Measurements from ENCODE around the gene C2orf42. TPM values are rescaled to one million over a fixed set of nuclear protein-coding genes. Genes with fewer than 3 reads are reported as not detected.
"Not testable (repeated sequence)": the region's sequence is repeated elsewhere in the genome, so short reads cannot be mapped to it uniquely, and the experiment has no call there.

Gene C2orf42
- polyA plus RNA-seq, 1 donor = 11.3 TPM

- DNase-seq = peak; percentile 63 to 90
These were observed 86.3 kb downstream of the C2orf42 start for GRCh38 chr2:70104231-70105111.

GRCh38 chr2:70103531-70104061, 87.2 kb downstream of the C2orf42 start:
- no peak for DNase-seq
- Histone ChIP-seq H3K27ac (ENCODE audit: low read length) (peak overlapping the region; percentile 68), H3K36me3 (ENCODE audit: control insufficient read depth, insufficient read depth, low read length) (no peaks in the 10 kb centered on the region), H3K4me1 (ENCODE audit: control insufficient read depth, insufficient read depth, low read length) (peaks cover 15% of the 10 kb centered on the region), H3K27me3 (ENCODE audit: control insufficient read depth, insufficient read depth, low read length) (no peaks in the 10 kb centered on the region), H3K4me3 (ENCODE audit: low read length) (no peak overlapping the region), H3K9me3 (ENCODE audit: control insufficient read depth, low read depth, low read length) (no peaks in the 10 kb centered on the region)
- no CpG with 5 or more reads among the region's 5 CpGs for WGBS (ENCODE audit: insufficient coverage, low lambda C conversion rate)

More at GRCh38 chr2:70104231-70105111, 86.3 kb downstream of the C2orf42 start:
- no peaks in the 10 kb centered on the region for H3K36me3 ChIP-seq (ENCODE audit: control insufficient read depth, insufficient read depth, low read length)
- H3K27me3 ChIP-seq (ENCODE audit: control insufficient read depth, insufficient read depth, low read length) = no peaks in the 10 kb centered on the region
- H3K4me3 ChIP-seq (ENCODE audit: low read length) = no peak overlapping the region
- peak overlapping the region; percentile 68 for H3K27ac ChIP-seq (ENCODE audit: low read length)
- 31% methylated on average over 3 of the region's 11 CpGs for WGBS (ENCODE audit: insufficient coverage, low lambda C conversion rate)
- peaks cover 22% of the 10 kb centered on the region for H3K4me1 ChIP-seq (ENCODE audit: control insufficient read depth, insufficient read depth, low read length)
- no peaks in the 10 kb centered on the region for H3K9me3 ChIP-seq (ENCODE audit: control insufficient read depth, low read depth, low read length)

- not testable (repeated sequence) for DNase-seq; H3K27ac ChIP-seq (ENCODE audit: low read length); H3K36me3 ChIP-seq (ENCODE audit: control insufficient read depth, insufficient read depth, low read length); H3K4me3 ChIP-seq (ENCODE audit: low read length); H3K9me3 ChIP-seq (ENCODE audit: control insufficient read depth, low read depth, low read length); H3K4me1 ChIP-seq (ENCODE audit: control insufficient read depth, insufficient read depth, low read length); H3K27me3 ChIP-seq (ENCODE audit: control insufficient read depth, insufficient read depth, low read length)
- WGBS (ENCODE audit: insufficient coverage, low lambda C conversion rate) = 95% methylated on average over 4 of the region's 29 CpGs
These were observed 88.4 kb downstream of the C2orf42 start for GRCh38 chr2:70102323-70102905.

- not testable (repeated sequence) for H3K27ac ChIP-seq (ENCODE audit: low read length); H3K9me3 ChIP-seq (ENCODE audit: control insufficient read depth, low read depth, low read length); H3K36me3 ChIP-seq (ENCODE audit: control insufficient read depth, insufficient read depth, low read length); H3K4me1 ChIP-seq (ENCODE audit: control insufficient read depth, insufficient read depth, low read length); H3K27me3 ChIP-seq (ENCODE audit: control insufficient read depth, insufficient read depth, low read length); H3K4me3 ChIP-seq (ENCODE audit: low read length); DNase-seq
- WGBS (ENCODE audit: insufficient coverage, low lambda C conversion rate) = no CpG with 5 or more reads among the region's 11 CpGs
These were observed 89.1 kb downstream of the C2orf42 start for GRCh38 chr2:70101686-70102085.

- WGBS (ENCODE audit: insufficient coverage, low lambda C conversion rate) = no CpG with 5 or more reads among the region's 6 CpGs
- Histone ChIP-seq H3K4me3 (ENCODE audit: low read length) (no peak overlapping the region), H3K9me3 (ENCODE audit: control insufficient read depth, low read depth, low read length) (no peaks in the 10 kb centered on the region), H3K36me3 (ENCODE audit: control insufficient read depth, insufficient read depth, low read length) (no peaks in the 10 kb centered on the region), H3K27me3 (ENCODE audit: control insufficient read depth, insufficient read depth, low read length) (no peaks in the 10 kb centered on the region), H3K4me1 (ENCODE audit: control insufficient read depth, insufficient read depth, low read length) (no peaks in the 10 kb centered on the region), H3K27ac (ENCODE audit: low read length) (no peak overlapping the region)
- DNase-seq = no peak
These were observed 89.6 kb downstream of the C2orf42 start for GRCh38 chr2:70101174-70101573.

Other genes starting within 250 kb of the C2orf42 start
- gene ASPRV1, start 229.4 kb downstream of the C2orf42 start, polyA plus RNA-seq = 1.5 TPM
- 298 TPM for gene PCBP1, start 103.5 kb downstream of the C2orf42 start, polyA plus RNA-seq
- gene TIA1, start 57.6 kb upstream of the C2orf42 start, polyA plus RNA-seq = 211 TPM
- 65.7 TPM for gene PCYOX1, start 67.1 kb upstream of the C2orf42 start, polyA plus RNA-seq
- gene SNRPG, start 102.7 kb upstream of the C2orf42 start, polyA plus RNA-seq = 78.0 TPM
- 71.0 TPM for gene FAM136A, start 111.0 kb upstream of the C2orf42 start, polyA plus RNA-seq

Measured in large intestine (tissue), 3 donors.